ENCODE data around the gene MYOF.
"Not testable (repeated sequence)": the region's sequence is repeated elsewhere in the genome, so short reads cannot be mapped to it uniquely, and the experiment has no call there.

MYOF gene

DNA sequence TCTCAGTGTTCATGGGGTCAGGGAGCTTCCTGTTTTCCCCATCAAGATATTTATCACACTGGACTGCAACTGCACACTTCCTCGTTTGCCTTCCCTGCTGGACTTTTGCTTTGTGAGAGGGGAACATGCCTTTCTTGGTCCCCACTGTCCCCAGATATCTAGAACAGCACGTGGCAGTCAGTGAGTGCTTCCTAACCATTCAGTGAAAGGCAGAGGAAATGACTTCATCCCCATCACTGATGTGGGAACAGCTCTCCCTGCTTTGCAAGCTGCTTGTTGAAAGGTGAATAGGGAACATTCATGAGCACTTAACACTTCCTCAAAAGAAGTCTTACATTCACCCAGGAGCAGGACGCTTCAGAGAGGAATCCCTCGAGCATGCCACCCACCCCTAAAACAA lies 135.4 kb downstream of the MYOF start:
- DNase-seq (ENCODE audit: low spot score), result peak; percentile 56

DNA sequence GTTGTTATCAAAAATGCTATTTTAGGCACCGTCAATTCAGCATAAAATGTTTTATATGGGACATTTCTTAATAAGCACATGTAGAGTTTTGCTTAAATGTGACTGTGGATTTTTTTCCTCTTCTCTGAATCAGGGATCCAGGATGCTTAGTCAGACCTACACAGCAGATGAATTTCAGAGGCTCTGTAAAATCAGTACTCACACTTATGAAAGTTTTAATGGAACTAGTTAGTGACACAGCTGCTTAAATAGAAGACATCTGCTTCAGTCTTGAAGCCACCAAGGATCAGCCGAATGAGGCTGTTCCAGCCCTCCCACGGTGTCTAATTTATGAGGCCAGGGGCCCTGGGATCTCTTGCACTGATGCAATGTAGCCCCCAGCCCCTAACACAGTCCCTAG lies 136.0 kb downstream of the MYOF start:
- no peak for DNase-seq (ENCODE audit: low spot score)

DNA sequence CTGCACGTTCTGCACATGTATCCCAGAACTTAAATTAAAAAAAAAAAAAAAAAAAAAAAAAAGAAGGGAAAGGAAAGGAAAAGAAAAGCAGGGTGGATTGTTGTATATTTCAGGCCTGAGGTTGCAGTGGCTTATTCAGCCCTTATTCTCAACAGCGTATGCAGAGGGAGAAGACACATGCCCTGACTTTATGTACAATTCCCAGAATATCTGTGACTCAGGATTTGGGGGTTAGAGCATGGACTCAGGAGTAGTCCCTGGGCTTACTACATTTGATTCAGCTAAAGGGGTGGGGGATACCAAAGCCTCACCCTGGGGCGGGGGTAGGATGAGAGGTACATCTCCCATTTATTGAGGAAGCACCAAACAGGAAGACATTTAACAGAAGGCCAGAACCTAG lies 137.4 kb downstream of the MYOF start:
- DNase-seq (ENCODE audit: low spot score), result no peak

DNA sequence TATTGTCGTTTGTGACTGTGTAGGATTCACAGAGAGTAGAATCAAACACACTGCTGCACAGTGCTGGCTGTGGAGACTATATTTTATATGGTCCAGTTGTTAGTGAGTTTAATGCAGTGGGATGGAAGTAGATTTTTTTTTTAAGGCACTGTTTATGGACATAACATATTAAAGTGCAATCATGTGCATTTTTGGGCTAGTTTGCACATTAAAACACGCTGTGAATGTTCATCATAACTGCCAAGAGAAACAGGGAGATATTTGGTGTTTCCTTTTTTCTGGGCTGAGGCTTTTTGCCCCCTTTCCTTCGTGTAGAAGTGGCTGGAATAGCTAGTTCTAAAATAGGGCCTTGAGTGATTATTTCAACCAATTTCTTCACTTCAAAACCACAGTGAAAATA lies 139.2 kb downstream of the MYOF start:
- no peak for DNase-seq (ENCODE audit: low spot score)

DNA sequence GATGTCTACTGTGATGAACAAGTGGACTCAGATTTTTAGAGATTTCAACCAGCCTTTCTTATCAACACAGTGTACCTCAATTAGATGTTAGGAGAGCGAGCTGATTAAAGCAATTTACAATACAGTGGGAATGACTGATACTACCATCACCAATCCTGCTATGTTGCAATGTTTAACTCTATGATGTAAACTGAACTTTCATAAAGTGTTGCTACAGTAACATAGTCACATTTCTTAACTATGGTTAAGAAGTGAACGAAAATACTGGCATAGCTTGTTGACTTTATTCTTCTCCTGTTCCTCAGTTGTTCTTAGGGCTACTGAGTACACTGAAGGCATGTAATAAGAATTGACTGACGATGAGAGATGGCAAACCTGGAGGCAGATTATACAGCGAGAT lies 139.8 kb downstream of the MYOF start:
- DNase-seq (ENCODE audit: low spot score), result no peak

DNA sequence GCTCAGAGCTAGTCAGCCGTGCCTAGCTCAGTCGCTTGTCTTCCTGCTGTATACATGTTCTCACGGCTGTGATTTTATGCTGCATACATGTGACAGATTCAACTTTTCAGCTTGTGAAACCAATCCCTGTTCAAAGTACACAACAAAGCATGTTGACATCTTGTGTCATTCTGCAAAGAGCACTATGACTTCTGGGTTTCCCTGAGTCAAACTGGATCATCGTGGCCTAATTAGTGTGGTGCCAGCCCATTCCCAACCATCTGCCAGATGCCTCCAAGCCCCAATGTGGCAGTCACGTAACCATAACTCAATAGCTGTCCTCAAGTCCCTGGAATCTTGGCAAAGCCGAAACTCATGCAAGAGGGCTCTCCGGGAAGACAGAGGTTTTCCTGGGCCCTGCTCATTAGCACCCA lies 144.8 kb downstream of the MYOF start:
- no peak for DNase-seq (ENCODE audit: low spot score)

DNA sequence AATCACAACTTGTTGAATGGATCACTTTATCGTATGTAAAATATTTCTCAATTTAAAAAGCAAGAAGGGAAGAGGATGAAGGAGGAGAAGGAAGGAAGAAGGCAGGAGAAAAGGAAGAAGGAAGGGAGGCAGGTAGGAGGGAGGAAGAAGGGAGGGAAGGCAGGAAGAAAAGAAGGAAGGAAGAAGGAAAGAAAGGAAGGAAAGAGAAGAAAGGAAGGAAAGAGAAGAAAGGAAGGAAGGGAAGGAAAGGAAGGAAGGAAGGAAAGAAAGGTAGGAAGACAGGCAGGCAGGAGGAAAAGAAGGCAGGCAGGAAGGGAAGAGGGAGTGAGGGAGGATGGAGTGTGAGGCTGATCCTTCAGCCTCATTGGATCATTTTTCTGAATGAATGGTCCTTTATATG lies 145.5 kb downstream of the MYOF start:
- no peak for DNase-seq (ENCODE audit: low spot score)

DNA sequence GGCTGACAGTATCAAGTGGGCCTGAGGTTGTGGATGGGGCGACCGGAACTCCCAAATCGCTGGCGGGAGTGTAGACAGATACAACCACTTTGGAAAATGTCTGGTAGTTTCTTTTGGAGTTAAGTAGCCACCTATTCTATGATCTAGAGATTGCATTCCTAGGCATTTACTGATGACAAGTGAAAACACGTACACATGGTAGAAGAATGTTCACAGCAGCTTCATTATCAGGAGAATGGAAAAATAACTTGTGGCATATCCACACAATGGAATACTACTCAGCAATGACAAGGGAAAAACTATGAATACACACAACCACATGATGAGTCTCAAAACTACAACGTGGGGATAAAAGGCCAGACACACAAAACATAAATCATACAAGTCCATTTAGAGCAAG lies 146.0 kb downstream of the MYOF start:
- DNase-seq (ENCODE audit: low spot score), result no peak

DNA sequence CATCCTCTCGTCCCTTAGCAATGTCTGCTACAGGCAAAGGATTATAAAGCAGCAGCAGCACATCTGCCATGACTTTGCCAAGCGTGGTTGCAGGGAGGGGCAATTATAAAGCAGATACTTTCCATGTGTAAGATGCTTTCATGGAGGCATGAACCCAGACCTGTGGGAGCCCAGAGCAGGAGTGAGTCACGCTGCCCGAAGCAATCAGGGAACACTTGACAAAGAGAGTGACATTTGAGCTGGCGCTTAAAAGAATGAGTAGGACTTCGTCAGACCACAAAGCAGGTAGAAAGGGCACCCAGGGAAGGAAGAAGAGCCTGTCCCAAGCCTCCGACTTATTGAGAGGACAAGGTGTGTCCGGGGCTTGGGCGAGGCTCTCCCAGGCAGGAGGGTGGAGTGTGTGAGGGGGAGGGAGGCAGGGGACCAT lies 147.2 kb downstream of the MYOF start:
- DNase-seq (ENCODE audit: low spot score), result no peak

DNA sequence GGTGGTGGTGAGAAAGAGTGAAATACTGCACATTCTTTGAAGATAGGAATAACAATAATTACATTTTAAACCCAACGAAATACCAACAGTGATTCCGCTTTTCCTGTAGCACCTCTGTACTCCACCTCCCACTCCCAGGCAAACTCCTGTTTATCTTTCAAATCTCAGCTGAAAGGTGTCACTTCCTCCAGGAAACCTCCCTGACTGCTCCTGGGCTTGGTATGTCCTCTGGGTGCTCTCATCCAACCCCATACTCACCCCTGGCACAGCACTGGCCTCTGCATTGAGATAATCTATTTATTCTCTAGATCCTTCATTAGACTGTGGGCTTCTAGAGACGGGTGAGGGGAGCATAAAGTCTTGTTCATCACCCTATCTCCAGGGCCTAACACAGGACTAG lies 148.0 kb downstream of the MYOF start:
- DNase-seq (ENCODE audit: low spot score), result no peak

DNA sequence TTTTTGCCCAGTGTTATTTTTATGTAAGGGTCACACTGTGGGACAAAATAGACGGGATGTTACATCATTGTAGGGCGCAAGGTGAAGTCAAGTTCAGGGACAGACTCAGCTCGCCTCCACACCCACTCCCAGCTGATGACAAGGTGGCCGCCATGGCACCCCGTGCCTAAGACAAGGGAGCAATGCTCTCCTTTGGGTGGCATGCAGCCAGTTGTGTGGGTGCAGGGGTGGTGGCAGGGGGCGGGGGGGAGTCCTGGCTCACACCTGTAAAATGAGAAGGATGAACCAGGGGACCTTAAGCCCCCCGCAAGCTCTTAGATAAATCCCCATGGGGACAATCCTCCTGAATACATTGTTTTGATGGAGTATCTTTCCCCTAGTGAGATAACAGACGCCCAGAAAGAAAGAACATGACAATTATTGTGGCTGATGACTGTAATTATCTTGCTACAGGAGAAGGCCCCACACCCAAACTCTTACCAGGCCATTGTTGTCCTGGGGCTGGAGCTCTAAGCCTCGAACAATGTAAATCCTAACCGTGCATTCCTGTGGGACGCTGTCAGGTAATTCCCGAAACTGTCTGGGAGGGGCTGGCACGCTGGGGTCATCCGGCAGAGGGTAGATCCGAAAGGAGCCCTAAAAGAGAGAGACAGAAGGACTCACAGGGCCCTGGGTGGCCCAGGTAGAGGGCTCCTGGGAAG lies 148.7 kb downstream of the MYOF start:
- DNase-seq (ENCODE audit: low spot score), result no peak

DNA sequence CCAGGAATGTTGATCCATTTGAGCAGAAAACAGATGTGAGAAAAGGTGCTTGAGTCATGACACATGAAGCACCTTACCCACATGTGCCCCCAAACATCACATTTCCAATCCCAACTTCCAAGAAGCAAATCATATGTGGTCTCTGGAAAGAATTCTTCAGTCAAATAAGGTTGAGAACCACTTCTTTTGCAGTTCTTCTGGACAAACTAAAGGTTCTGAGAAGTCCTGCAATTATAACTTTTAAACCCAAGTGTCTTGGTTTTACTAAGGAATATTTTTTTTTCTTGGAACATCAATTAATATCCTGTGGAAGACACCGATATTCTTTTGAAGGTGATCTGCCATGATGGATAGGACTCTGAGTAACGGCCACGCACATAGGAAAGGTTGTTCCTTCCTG lies 151.3 kb downstream of the MYOF start:
- DNase-seq (ENCODE audit: low spot score), result no peak

DNA sequence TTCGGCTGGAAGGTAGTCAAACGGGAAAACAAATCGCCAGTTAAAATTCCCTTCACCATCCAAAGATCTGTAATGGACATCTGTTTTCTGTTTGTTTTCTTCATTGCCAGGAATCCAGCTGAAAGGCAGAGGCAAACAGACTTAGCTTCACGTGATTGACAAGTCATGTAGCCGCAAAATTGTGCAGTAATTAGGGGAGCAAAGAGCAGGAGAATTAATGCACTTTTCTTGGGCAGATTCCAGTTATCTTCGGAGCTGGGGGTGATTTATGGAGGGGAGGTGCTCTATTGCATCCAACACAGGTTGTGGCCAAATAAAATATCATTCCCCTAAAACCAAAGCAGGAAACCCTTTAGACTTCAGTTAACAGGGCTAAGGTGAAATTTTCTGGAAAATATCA lies 162.2 kb downstream of the MYOF start:
- DNase-seq (ENCODE audit: low spot score), result no peak

DNA sequence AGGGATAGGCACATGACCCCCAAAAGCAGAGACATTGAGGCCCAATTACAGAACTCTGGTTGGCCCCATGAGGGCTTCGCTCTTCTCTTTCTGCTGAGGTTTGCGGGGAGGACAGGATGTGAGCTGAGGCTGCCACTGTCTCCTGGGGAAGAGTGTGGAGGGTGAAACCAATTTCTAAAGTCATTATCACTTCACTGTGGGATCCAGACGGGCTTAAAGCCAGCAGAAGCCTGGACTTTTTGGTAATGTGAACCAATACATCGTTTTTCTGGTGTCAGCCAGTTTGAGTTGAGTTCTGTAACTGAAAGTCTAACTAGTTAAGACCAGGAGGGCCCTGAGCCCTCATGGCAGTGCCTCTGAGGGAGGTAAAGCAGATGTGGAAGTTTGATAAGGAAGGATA lies 163.0 kb downstream of the MYOF start:
- no peak for DNase-seq (ENCODE audit: low spot score)

DNA sequence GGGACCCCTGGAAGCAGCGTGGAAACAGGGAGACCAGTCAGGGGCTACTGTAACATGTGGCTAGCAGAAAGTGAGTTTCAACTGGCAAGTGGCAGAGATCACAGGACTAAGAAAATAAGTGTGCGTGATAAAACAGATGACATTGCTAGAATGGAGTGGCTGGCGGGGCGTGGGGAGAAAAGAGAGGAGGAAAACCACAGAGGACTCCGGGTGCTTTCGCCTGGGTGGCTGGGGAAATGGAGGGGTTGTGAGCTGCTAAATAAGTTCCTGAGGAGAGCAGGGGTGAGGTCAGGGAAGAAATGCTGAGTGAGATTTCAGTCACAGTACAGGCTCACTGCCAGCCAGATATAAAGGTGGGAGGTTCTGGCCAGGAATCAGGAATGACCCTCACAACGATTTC lies 166.9 kb downstream of the MYOF start:
- no peak for DNase-seq (ENCODE audit: low spot score)

DNA sequence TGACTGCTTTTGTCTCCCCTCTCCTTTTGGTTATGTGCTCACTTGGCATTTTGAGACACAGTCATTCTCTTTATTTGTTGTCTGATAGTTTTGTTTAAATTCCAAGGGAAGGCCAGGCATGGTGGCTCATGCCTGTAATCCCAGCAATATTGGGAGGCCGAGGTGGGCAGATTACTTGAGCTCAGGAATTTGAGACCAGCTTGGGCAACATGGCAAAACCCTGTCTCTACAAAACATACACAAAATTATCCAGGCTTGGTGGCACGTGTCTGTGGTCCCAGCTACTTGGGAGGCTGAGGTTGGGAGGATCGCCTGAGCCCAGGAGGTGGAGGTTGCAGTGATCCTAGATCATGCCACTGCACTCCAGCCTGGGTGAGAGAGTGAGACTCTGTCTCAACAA lies 167.5 kb downstream of the MYOF start:
- not testable (repeated sequence) for DNase-seq (ENCODE audit: low spot score)

DNA sequence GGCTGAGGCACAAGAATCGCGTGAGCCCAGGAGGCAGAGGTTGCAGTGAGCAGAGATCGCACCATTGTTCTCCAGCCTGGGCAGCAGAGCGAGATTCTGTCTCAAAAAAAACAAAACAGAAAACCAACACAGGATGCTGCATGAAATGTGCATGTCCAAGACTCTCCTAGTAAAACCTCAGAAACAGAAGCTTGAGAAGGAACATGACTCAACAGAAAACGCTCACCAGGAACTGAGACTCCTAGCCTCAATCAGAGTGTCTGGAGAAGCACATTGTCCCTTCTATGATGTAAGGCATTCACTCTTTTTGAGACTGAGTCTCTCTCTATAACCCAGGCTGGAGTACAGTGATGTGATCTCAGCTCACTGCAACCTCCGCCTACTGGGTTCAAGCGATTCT lies 168.3 kb downstream of the MYOF start:
- DNase-seq (ENCODE audit: low spot score), result no peak

DNA sequence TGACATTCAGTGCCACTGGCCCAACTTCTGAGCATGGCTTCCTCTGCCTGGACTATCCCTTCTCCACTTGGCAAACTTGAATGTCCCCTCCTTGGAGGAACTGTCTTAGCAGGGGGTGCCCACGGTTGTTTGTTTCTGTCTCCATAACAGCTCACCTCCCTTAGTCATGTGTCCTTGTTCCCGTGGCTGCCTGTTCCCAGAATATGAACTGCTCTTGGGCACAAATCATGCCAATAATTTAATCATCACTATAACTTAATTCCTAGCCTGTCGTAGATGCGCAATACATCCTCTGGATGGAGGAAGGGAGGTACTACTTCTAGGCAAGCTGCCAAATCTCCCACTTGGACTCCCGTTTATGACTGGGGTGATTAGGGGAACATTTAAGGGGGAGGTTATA lies 173.1 kb downstream of the MYOF start:
- no peak for DNase-seq (ENCODE audit: low spot score)

DNA sequence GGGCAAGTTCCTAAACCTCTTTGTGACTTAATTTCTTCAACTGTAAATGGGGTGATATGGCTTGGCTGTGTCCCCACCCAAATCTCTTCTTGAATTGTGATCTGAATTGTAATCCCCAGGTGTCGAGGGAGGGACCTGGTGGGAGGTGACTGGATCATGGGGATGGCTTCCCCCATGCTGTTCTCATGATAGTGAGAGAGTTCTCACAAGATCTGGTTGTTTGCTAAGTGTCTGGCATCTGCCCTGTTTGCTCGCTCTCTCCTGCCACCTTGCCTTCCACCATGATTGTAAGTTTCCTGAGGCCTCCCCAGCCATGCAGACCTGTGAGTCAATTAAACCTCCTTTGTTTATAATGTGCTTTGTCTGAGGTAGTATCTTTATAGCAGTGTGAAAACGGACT lies 177.0 kb downstream of the MYOF start:
- no peak for DNase-seq (ENCODE audit: low spot score)

DNA sequence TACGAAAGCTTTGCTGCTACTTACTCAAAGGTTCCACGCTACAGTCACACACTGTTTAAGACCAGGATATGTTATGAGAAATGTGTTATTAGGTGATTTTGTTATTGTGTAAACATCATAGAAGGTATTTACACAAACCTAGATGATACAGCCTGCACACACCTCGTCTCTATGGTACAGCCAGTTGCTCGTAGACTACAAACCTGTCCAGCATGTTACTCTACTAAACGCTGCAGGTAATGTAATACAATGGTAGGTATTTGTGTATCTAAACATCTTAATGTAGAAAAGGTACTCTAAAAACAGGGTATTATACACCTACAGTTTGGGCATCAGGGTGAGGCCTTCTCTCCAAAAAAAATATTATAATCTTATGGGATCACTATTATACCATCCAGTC lies 181.2 kb downstream of the MYOF start:
- no peak for DNase-seq (ENCODE audit: low spot score)

DNA sequence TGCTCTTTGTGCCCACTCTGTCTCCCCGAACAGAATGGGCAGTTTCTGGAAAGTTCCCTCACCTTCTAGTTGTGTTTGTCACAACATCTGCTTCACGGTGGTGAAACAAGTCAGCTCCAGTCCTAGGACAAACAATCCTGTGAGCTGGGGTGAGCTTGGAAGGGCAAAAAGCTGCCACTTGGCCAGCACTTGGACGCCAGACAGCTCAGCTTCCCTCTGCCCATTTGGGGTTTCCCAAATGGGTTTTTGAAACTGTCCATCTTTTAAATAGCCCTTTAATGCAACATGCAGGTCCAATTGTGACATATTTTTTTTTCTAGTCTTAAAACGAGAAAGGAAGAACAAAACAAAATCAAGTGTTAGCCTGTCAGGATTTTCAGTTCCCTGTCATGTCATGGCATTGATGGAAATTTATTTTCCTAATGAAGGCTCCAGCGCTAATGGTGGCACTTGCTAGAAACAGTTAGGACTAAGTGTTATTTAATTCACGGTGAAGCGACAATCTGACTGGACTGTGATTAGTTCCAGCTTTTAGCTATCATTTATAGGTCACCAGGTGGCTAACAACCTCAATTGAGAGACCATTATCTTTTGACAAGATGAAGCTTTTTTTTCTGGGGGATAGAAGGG lies 181.7 kb downstream of the MYOF start:
- DNase-seq (ENCODE audit: low spot score), result no peak

DNA sequence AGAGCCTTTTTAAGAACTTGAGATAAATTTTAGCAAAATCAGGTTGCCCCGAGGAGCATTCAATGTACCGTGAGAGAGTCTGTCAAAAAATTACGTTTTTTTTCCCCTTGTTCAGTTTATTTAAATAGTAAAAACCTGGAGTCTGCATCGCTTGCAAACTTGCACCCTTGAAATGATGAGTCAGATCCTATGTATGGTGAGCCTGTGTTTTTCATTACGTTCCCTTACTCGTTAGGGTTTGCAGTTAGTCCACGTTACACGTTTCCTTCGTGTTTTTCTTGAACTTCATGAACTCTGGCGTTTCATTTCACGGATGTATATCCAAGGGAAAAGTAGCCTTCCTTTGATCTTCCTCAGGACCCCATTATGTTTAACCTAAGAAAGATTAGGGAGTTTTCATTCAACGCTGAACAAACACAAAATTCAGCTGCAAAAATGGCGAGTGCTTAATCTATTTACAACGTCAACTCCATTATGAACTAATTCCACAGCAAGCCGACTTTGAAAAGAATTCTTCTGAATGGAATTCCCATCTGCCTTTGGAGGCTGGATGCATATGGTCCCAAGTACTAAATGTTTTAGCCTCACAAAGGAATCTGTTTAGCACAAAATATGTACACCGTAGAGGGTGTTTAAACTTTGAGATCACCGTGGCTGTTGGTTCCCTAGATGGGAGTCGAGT lies 182.4 kb downstream of the MYOF start:
- no peak for DNase-seq (ENCODE audit: low spot score)

DNA sequence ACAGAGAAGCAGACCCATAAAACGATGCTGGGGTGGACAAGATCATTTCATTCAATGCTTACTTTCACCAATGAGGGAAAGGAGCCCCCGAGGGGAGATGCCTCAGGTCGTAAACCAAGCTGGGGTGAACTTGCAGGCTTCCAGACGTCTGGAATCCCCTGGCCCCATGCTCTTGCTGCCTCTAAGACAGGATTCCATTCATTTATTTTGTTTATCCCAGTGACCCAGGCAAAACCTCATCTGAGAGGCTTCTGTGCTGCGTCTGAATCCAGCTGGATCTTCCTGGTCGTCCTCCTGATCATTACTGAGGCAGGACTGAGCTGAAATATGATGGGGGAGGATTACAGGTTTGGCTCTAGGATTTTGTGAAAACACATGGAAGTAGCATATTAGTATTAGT lies 182.9 kb downstream of the MYOF start:
- DNase-seq (ENCODE audit: low spot score), result no peak

DNA sequence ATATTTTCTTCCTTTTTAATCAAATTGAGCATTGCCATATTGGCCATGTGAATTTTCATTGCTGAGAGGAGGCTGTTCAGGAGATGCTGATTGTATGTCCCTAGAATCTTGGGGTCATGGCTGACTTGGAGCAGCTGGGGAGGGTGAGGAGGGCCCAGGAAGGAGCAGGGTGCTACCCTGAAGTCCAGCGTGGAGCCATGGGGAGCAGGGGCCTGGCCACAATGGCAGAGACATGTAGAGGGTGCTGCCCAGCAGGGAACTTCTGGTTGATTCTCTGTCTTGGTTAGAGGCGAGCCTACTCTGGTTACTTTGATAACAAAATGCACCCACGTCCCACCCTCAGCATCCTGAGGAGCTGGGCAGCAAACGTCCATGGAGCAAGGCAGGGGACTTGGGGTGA lies 186.0 kb downstream of the MYOF start:
- no peak for DNase-seq (ENCODE audit: low spot score)

Data from Ammon's horn (tissue), 1 donor.